GM12878 (cell line): Measurements from ENCODE around the gene CD300E. TPM values are rescaled to one million over a fixed set of nuclear protein-coding genes. Genes with fewer than 3 reads are reported as not detected.

Experiments used
- ATAC-seq: fragments of 200-7000 bp; cut with Tn5 transposase; 3 replicates; pipeline ENCODE4 v1.9.1; 2020; ENCODE audit warnings: mild to moderate bottlenecking, moderate library complexity
- BruUV-seq: library from RNA; stranded (reverse); fragments of 400-500 nt; replicated peaks from 2 replicates; lab custom pipeline; 2021; lab: Mats Ljungman, UMichigan
- CTCF ChIA-PET: fragments of 300-600 bp; sonication (Branson Sonifier 250); formaldehyde crosslinking; extraction: SDS; loops from one replicate; lab custom pipeline; 2021; ENCODE audit warnings: inconsistent platforms; lab: Yijun Ruan, JAX
- POLR2A ChIA-PET: fragments of 350-600 bp; formaldehyde crosslinking; extraction: SDS; loops from one replicate; lab custom pipeline; 2021; ENCODE audit warnings: inconsistent platforms; lab: Charles Lee
- RAD21 ChIA-PET: fragments of 300-600 bp; sonication (Branson Sonifier 250); formaldehyde crosslinking; loops from one replicate; lab custom pipeline; 2023; ENCODE audit warnings: antibody characterized with exemption; ENCODE audit not compliant: unreplicated experiment; lab: Charles Lee
- SMC1A ChIA-PET: fragments of 300-600 bp; sonication (Branson Sonifier 250); formaldehyde crosslinking; loops from one replicate; lab custom pipeline; 2023; ENCODE audit not compliant: unreplicated experiment, uncharacterized antibody; lab: Charles Lee
- DNase-seq: peaks from one replicate; pipeline ENCODE4 v3.0.0-alpha.2; 2011; ENCODE audit warnings: low read depth, low spot score
- FAIRE-seq: peaks from 3 replicates; lab custom pipeline; 2011; peaks lifted over from hg19 to GRCh38; lab: Jason Lieb, UNC
- H2AFZ ChIP-seq: 2 replicates; pipeline ENCODE4 v1.6.0; 2011; ENCODE audit warnings: low read depth, low read length, control low read depth; ENCODE audit not compliant: control insufficient read depth
- H3K27ac ChIP-seq: 2 replicates; pipeline ENCODE4 v1.5.1; 2011; ENCODE audit warnings: control low read depth; ENCODE audit not compliant: control insufficient read depth, insufficient read depth
- H3K27me3 ChIP-seq, 2 experiments: replicated peaks in 1 of 2; 2 replicates each; pipeline versions ENCODE4 v1.6.0 to v1.6.1; 2011; ENCODE audit warnings: low read length in 1 of 2; ENCODE audit not compliant: control insufficient read depth in 2 of 2, insufficient read depth in 2 of 2
- H3K36me3 ChIP-seq, 2 experiments: 2 replicates each; pipeline ENCODE4 v1.5.1; 2011; ENCODE audit warnings: low read length in 1 of 2; ENCODE audit not compliant: control insufficient read depth in 2 of 2, insufficient read depth in 2 of 2
- H3K4me1 ChIP-seq: 2 replicates; pipeline ENCODE4 v1.6.1; 2011; ENCODE audit warnings: mild to moderate bottlenecking, low read length, moderate library complexity, mixed read lengths; ENCODE audit not compliant: control insufficient read depth, insufficient read depth
- H3K4me2 ChIP-seq: 2 replicates; pipeline ENCODE4 v1.6.0; 2011; ENCODE audit warnings: control low read depth; ENCODE audit not compliant: control insufficient read depth, insufficient read depth
- H3K4me3 ChIP-seq: fragments of 200-600 bp; sonication (generic); 2 replicates; pipeline ENCODE4 v1.5.1; 2016
- H3K79me2 ChIP-seq: 2 replicates; pipeline ENCODE4 v1.6.0; 2011; ENCODE audit warnings: low read length; ENCODE audit not compliant: control insufficient read depth, insufficient read depth
- H3K9ac ChIP-seq: 2 replicates; pipeline ENCODE4 v1.8.0; 2011; ENCODE audit warnings: low read length, control low read depth, mixed read lengths; ENCODE audit not compliant: control insufficient read depth, insufficient read depth
- H3K9me3 ChIP-seq: replicated peaks from 3 replicates; pipeline ENCODE4 v1.5.1; 2011; ENCODE audit warnings: mild to moderate bottlenecking, low read length; ENCODE audit not compliant: control insufficient read depth, insufficient read depth
- H4K20me1 ChIP-seq: 2 replicates; pipeline ENCODE4 v1.6.0; 2011; ENCODE audit not compliant: control insufficient read depth, insufficient read depth
- ATF3 ChIP-seq: IDR thresholded peaks from 2 replicates; pipeline ENCODE4 v1.6.1; 2011; ENCODE audit warnings: low read depth, mild to moderate bottlenecking, low read length, moderate library complexity, borderline replicate concordance; ENCODE audit errors: extremely low read depth
- ATF7 ChIP-seq: fragments of 450-650 bp; IDR thresholded peaks from 2 replicates; pipeline ENCODE4 v1.6.1; 2016; ENCODE audit warnings: low read depth, mild to moderate bottlenecking
- EP300 ChIP-seq, 2 experiments: fragments of 150-350 bp in 1 of 2; IDR thresholded peaks; 2 replicates each; pipeline ENCODE4 v1.6.1; 2011 to 2012; ENCODE audit warnings: low read depth in 2 of 2, low read length in 2 of 2, borderline replicate concordance in 1 of 2, improper control_type of control experiment in 1 of 2, inconsistent platforms in 1 of 2; ENCODE audit not compliant: control insufficient read depth in 1 of 2
- EZH2 ChIP-seq: IDR thresholded peaks from 2 replicates; pipeline ENCODE4 v1.6.1; 2012; ENCODE audit warnings: low read depth, mild to moderate bottlenecking, control low read depth, inconsistent platforms, low read length, borderline replicate concordance; ENCODE audit not compliant: control insufficient read depth
- IKZF1 ChIP-seq: fragments of 450-650 bp; conservative IDR thresholded peaks from 2 replicates; pipeline ENCODE4 v1.6.1; 2017; ENCODE audit warnings: antibody characterized with exemption, mild to moderate bottlenecking
- MYC ChIP-seq: IDR thresholded peaks from 2 replicates; pipeline ENCODE4 v1.6.1; 2011; ENCODE audit warnings: mild to moderate bottlenecking, low read length, moderate library complexity, inconsistent platforms; ENCODE audit not compliant: insufficient read depth, insufficient replicate concordance, insufficient read length, severe bottlenecking
- NFIC ChIP-seq: IDR thresholded peaks from 2 replicates; pipeline ENCODE4 v1.6.1; 2012; ENCODE audit warnings: low read depth, mild to moderate bottlenecking, inconsistent platforms, low read length, moderate library complexity
- NRF1 ChIP-seq: conservative IDR thresholded peaks from 2 replicates; pipeline ENCODE4 v1.6.1; 2011; ENCODE audit warnings: mild to moderate bottlenecking, low read depth, low read length, improper control_type of control experiment
- PKNOX1 ChIP-seq: fragments of 450-650 bp; IDR thresholded peaks from 2 replicates; pipeline ENCODE4 v1.6.1; 2016; ENCODE audit warnings: mild to moderate bottlenecking
- POLR2A ChIP-seq: IDR thresholded peaks from 2 replicates; pipeline ENCODE4 v1.6.1; 2011; ENCODE audit warnings: low read depth, mild to moderate bottlenecking, low read length
- SMARCA5 ChIP-seq: fragments of 450-650 bp; IDR thresholded peaks from 2 replicates; pipeline ENCODE4 v1.6.1; 2017; ENCODE audit warnings: mild to moderate bottlenecking
- SP1 ChIP-seq: IDR thresholded peaks from one replicate; pipeline ENCODE4 v1.6.1; 2011; ENCODE audit warnings: low read depth, low read length
- SREBF2 ChIP-seq: IDR thresholded peaks from 2 replicates; pipeline ENCODE4 v1.6.1; 2012; ENCODE audit warnings: mild to moderate bottlenecking, low read length
- TBL1XR1 ChIP-seq: IDR thresholded peaks from 2 replicates; pipeline ENCODE4 v1.6.1; 2012; ENCODE audit warnings: low read depth, low read length, improper control_type of control experiment
- YY1 ChIP-seq: IDR thresholded peaks from 2 replicates; pipeline ENCODE4 v1.6.1; 2011; ENCODE audit warnings: low read depth, mild to moderate bottlenecking, low read length
- ZBTB11 ChIP-seq: fragments of 450-650 bp; formaldehyde crosslinking; IDR thresholded peaks from 2 replicates; pipeline ENCODE4 v1.5.0; 2022; ENCODE audit warnings: mild to moderate bottlenecking, missing genetic modification characterization
- ZNF274 ChIP-seq: IDR thresholded peaks from one replicate; pipeline ENCODE4 v1.8.0; 2011; ENCODE audit not compliant: insufficient read length, insufficient read depth
- WGBS: methylation state at CpG from one replicate; pipeline ENCODE4 v1.1.6; 2016; ENCODE audit warnings: low lambda C conversion rate; ENCODE audit not compliant: insufficient replicate concordance, insufficient coverage; ENCODE audit errors: missing lambda C conversion rate; 5-methylcytosine and 5-hydroxymethylcytosine counted together
- in situ Hi-C: fragments of 300-500 bp; cut with MboI; formaldehyde crosslinking; loops from 9 replicates; pipeline ENCODE4 v1.14.3; 2018; ENCODE audit warnings: mixed read lengths
- intact Hi-C: fragments of 100-400 bp; cut with micrococcal nuclease; formaldehyde crosslinking; loops from one replicate; pipeline ENCODE4 v1.14.2; 2022; ENCODE audit not compliant: unreplicated experiment
- polyA plus RNA-seq, 11 experiments: library from polyadenylated mRNA; depleted of rRNA in 4 of 11; unstranded in 6 of 11; stranded (reverse) in 5 of 11; fragments of >200 nt; fragmentation: Nextera tagmentation in 4 of 11; fragmentation: Illumina TruSeq in 1 of 11; extraction: Ambion mirVana in 4 of 11; extraction: Trizol in 1 of 11; gene quantifications; 1 replicate in 1 of 11; 2 replicates in 10 of 11; pipeline versions ENCODE4 v1.2.1 to v1.2.3, GENCODE V29; 2011 to 2016; ENCODE audit warnings: inconsistent platforms in 2 of 11, missing spikeins in 2 of 11, low read depth in 1 of 11
- total RNA-seq, 4 experiments: library from RNA; depleted of rRNA in 3 of 4; stranded (reverse); fragments of >200 nt in 3 of 4; fragmentation: Illumina TruSeq in 1 of 4; extraction: Trizol in 1 of 4; gene quantifications; 2 replicates each; pipeline versions ENCODE4 v1.2.1 to v1.2.3, GENCODE V29; 2013 to 2021

The CD300E gene
- total and polyA plus RNA-seq, 10 of the 15 experiments (the other 5 are each of a cell fraction or from before 2014, with no cell fraction given) = not detected

GRCh38 chr17:74567397-74567796 is 56.1 kb downstream of the CD300E start, which contains the start of gene CD300H:
CD300H (minus strand) TSS chr17:74567509.
- ATAC-seq = no peak
- H3K4me3 ChIP-seq = no peak within 1 kb of the TSS
- WGBS = 26% methylated on average over 2 of the region's 2 CpGs
- no TSS peak for BruUV-seq
- no peak within 1 kb of the TSS for H3K27ac ChIP-seq
- H3K4me2 ChIP-seq = no peak within 1 kb of the TSS
- no peaks in the 10 kb centered on the region for H3K4me1 ChIP-seq
- CTCF ChIA-PET = interaction anchor here (0.6 to 3.8 kb wide), 9 partner anchors 20 to 203 kb away, joined by 3 to 34 read pairs (median 8); partner anchors contain the start of genes CD300LD and RAB37
- in situ Hi-C loops = no loop called here
- no peak within 1 kb of the TSS for H2AFZ ChIP-seq
- POLR2A ChIA-PET = no interaction called here
- no peaks in the 10 kb centered on the region for H4K20me1 ChIP-seq
- RAD21 ChIA-PET = interaction anchor here (1.0 to 2.8 kb wide), 5 partner anchors 36 to 170 kb away, joined by 3 to 17 read pairs (median 5); no protein-coding TSS in a partner anchor
- H3K9ac ChIP-seq = no peak within 1 kb of the TSS
- FAIRE-seq = no peak
- TF ChIP-seq PKNOX1 (no peak), ZBTB11 (no peak), ZNF274 (no peak), MYC (no peak), SP1 (no peak), ATF7 (no peak), SMARCA5 (no peak), TBL1XR1 (no peak), POLR2A (no peak), ATF3 (no peak), EP300 (IDR thresholded peaks at IDR 0.05; ENCODE audit: borderline replicate concordance in 1 of 2, control insufficient read depth in 1 of 2, low read depth in 2 of 2, low read length in 2 of 2) (no peak), IKZF1 (no peak), NFIC (no peak), NRF1 (no peak), EZH2 (no peak), SREBF2 (no peak), YY1 (no peak)
- peaks cover 1 to 3% of the 10 kb centered on the region in 2 experiments; a peak in 3 of 4 replicates for H3K27me3 ChIP-seq
- SMC1A ChIA-PET = interaction anchor here (1.5 to 2.4 kb wide), 2 partner anchors 68 to 170 kb away, joined by 3 to 11 read pairs; partner anchors contain the start of gene RAB37
- H3K9me3 ChIP-seq = no peaks in the 10 kb centered on the region
- no peaks in the 10 kb centered on the region for H3K79me2 ChIP-seq
- intact Hi-C loops = loop anchor here (2.0 to 5.0 kb wide), 2 partner anchors 80 to 169 kb away; partner anchors contain the start of gene RAB37
- H3K36me3 ChIP-seq = no peaks in the 10 kb centered on the region
- DNase-seq = no peak
